Smooth muscle cell (in vitro differentiated cells): Measurements from ENCODE around the gene WWOX. TPM values are rescaled to one million over a fixed set of nuclear protein-coding genes. Genes with fewer than 3 reads are reported as not detected.
A peak's percentile ranks its signal among the peaks of the same experiment; 100 is the strongest.

Source experiments
- DNase-seq: peaks from one replicate; lab custom pipeline; 2025; ENCODE audit not compliant: unreplicated experiment; lab: John Stamatoyannopoulos, UW
- H2AFZ ChIP-seq: fragments of 200-600 bp; sonication (generic); 2 replicates; pipeline ENCODE4 v1.6.0; 2016; ENCODE audit warnings: antibody characterized with exemption, low read depth, mild to moderate bottlenecking
- H3F3A ChIP-seq: fragments of 200-600 bp; sonication (generic); 2 replicates; pipeline ENCODE4 v1.6.0; 2017; ENCODE audit warnings: antibody characterized with exemption, low read depth
- H3K27ac ChIP-seq: fragments of 200-600 bp; sonication (generic); 2 replicates; pipeline ENCODE4 v1.5.1; 2016; ENCODE audit warnings: low read depth, mild to moderate bottlenecking
- H3K27me3 ChIP-seq: fragments of 200-600 bp; sonication (generic); 2 replicates; pipeline ENCODE4 v1.6.1; 2016; ENCODE audit warnings: low read depth, mild to moderate bottlenecking
- H3K36me3 ChIP-seq: fragments of 200-600 bp; sonication (generic); 2 replicates; pipeline ENCODE4 v1.5.1; 2016; ENCODE audit warnings: low read depth
- H3K4me1 ChIP-seq: fragments of 200-600 bp; sonication (generic); 2 replicates; pipeline ENCODE4 v1.5.1; 2016; ENCODE audit warnings: low read depth
- H3K4me2 ChIP-seq: fragments of 200-600 bp; sonication (generic); 2 replicates; pipeline ENCODE4 v1.6.0; 2016; ENCODE audit warnings: mild to moderate bottlenecking
- H3K4me3 ChIP-seq: fragments of 200-600 bp; sonication (generic); 2 replicates; pipeline ENCODE4 v1.5.1; 2016; ENCODE audit warnings: mild to moderate bottlenecking
- H3K79me2 ChIP-seq: fragments of 200-600 bp; sonication (generic); 2 replicates; pipeline ENCODE4 v1.6.0; 2016; ENCODE audit warnings: low read depth, mild to moderate bottlenecking
- H3K9ac ChIP-seq: fragments of 200-600 bp; sonication (generic); 2 replicates; pipeline ENCODE4 v1.6.0; 2016; ENCODE audit warnings: low read depth
- H3K9me3 ChIP-seq: fragments of 200-600 bp; sonication (generic); replicated peaks from 2 replicates; pipeline ENCODE4 v1.5.1; 2016; ENCODE audit warnings: low read depth
- H4K20me1 ChIP-seq: fragments of 200-600 bp; sonication (generic); 2 replicates; pipeline ENCODE4 v1.6.0; 2016; ENCODE audit warnings: low read depth
- WGBS: methylation state at CpG from one replicate; pipeline ENCODE4 v1.1.7; 2016; ENCODE audit warnings: low lambda C conversion rate; 5-methylcytosine and 5-hydroxymethylcytosine counted together
- polyA plus RNA-seq: library from polyadenylated mRNA; unstranded; fragments of >200 nt; fragmentation: Nextera tagmentation; extraction: Ambion mirVana; gene quantifications from 2 replicates; pipeline ENCODE4 v1.2.1, GENCODE V29; 2016
- total RNA-seq: library from RNA; depleted of rRNA; stranded (reverse); fragments of >200 nt; gene quantifications from 2 replicates; pipeline ENCODE4 v1.2.3, GENCODE V29; 2014
- TF ChIP-seq, protein P1 (sequence below): fragments of 200-600 bp; sonication (generic); IDR thresholded peaks from 2 replicates; pipeline ENCODE4 v1.5.1; 2017; ENCODE audit warnings: borderline replicate concordance, mild to moderate bottlenecking, antibody characterized with exemption; ENCODE audit not compliant: insufficient read depth, poor library complexity, severe bottlenecking

Gene WWOX
- total and polyA plus RNA-seq, 2 experiments from 2014 or later, result 7.5 to 14.0 TPM

- TF ChIP-seq, protein P1, sequence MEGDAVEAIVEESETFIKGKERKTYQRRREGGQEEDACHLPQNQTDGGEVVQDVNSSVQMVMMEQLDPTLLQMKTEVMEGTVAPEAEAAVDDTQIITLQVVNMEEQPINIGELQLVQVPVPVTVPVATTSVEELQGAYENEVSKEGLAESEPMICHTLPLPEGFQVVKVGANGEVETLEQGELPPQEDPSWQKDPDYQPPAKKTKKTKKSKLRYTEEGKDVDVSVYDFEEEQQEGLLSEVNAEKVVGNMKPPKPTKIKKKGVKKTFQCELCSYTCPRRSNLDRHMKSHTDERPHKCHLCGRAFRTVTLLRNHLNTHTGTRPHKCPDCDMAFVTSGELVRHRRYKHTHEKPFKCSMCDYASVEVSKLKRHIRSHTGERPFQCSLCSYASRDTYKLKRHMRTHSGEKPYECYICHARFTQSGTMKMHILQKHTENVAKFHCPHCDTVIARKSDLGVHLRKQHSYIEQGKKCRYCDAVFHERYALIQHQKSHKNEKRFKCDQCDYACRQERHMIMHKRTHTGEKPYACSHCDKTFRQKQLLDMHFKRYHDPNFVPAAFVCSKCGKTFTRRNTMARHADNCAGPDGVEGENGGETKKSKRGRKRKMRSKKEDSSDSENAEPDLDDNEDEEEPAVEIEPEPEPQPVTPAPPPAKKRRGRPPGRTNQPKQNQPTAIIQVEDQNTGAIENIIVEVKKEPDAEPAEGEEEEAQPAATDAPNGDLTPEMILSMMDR, result no peak
- no peak overlapping the region for H2AFZ ChIP-seq
- 31% methylated on average over 6 of the region's 6 CpGs for WGBS
- no peak for DNase-seq
- H3K27ac ChIP-seq, result no peak overlapping the region
- no peaks in the 10 kb centered on the region for H4K20me1 ChIP-seq
- no peaks in the 10 kb centered on the region for H3K79me2 ChIP-seq
- H3K4me1 ChIP-seq, result peaks cover 4% of the 10 kb centered on the region
- no peak overlapping the region for H3K9ac ChIP-seq
- no peaks in the 10 kb centered on the region for H3K9me3 ChIP-seq
- no peak overlapping the region for H3K4me3 ChIP-seq
- no peaks in the 10 kb centered on the region for H3K27me3 ChIP-seq
- H3F3A ChIP-seq, result no peaks in the 10 kb centered on the region
- no peaks in the 10 kb centered on the region for H3K36me3 ChIP-seq
- no peak overlapping the region for H3K4me2 ChIP-seq
Observed at GRCh38 chr16:78675312-78675711, 575.9 kb downstream of the WWOX start.

DNA sequence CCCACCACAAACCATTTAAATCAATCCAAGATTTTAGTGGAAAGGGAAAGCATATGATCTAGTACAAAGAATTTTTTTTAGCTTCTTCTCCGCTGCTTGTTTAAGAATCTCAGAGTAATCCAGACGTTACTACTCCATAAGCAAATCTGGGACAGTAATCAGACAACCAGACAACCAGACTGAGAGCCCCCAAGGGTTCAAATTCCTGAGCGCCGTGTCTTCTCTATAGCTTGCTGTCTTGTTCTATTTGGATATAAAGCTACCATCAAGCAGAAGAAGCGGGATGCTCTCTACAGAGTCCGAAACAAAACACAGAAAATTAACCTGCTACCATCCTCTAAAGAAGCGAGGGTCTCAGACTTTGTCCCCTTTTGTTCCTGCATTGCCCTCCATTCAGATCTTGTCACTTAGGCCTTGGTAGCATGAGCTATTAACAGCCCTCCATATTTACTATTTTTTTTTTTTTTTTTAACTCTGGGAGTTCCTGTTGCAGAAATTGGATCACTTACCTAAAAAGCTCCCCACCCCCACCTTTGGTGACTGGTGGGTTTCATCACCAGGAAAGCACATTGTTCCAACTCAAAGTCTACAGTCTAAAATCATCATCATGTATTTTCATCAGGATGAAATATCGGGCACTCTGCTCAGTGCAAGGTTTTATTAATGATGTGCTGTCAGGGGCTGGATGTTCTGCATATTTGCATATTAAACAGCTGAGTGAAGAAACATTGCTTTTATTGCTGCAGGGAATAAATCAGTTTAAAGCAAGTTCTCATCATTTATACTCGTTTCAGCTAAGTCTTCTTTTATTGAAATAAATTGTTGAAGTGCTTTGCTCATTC is 576.7 kb downstream of the WWOX start:
- peaks cover 4% of the 10 kb centered on the region for H3K4me1 ChIP-seq
- H3K4me3 ChIP-seq, result no peak overlapping the region
- H3K27me3 ChIP-seq, result no peaks in the 10 kb centered on the region
- no peak overlapping the region for H2AFZ ChIP-seq
- WGBS, result 59% methylated on average over 9 of the region's 9 CpGs
- H3K27ac ChIP-seq, result no peak overlapping the region
- no peaks in the 10 kb centered on the region for H4K20me1 ChIP-seq
- H3K9ac ChIP-seq, result no peak overlapping the region
- DNase-seq, result no peak
- no peaks in the 10 kb centered on the region for H3F3A ChIP-seq
- TF ChIP-seq, protein P1, result no peak
- no peaks in the 10 kb centered on the region for H3K79me2 ChIP-seq
- no peaks in the 10 kb centered on the region for H3K9me3 ChIP-seq
- H3K4me2 ChIP-seq, result peak overlapping the region; percentile 28
- no peaks in the 10 kb centered on the region for H3K36me3 ChIP-seq

- peaks cover 7% of the 10 kb centered on the region for H3K4me1 ChIP-seq
- TF ChIP-seq, protein P1, result no peak
- no peak overlapping the region for H3K9ac ChIP-seq
- no peaks in the 10 kb centered on the region for H3K79me2 ChIP-seq
- no peaks in the 10 kb centered on the region for H3K36me3 ChIP-seq
- no peaks in the 10 kb centered on the region for H3K27me3 ChIP-seq
- no peak overlapping the region for H3K4me3 ChIP-seq
- H3F3A ChIP-seq, result no peaks in the 10 kb centered on the region
- no peaks in the 10 kb centered on the region for H4K20me1 ChIP-seq
- H3K27ac ChIP-seq, result no peak overlapping the region
- no peak for DNase-seq
- H3K4me2 ChIP-seq, result no peak overlapping the region
- WGBS, result 65% methylated on average over 4 of the region's 4 CpGs
- no peak overlapping the region for H2AFZ ChIP-seq
- H3K9me3 ChIP-seq, result no peaks in the 10 kb centered on the region
Observed at GRCh38 chr16:78677181-78677731, 577.8 kb downstream of the WWOX start.
